Vagina (tissue), 2 donors: ENCODE data around the gene CDC73.

Experiments
- POLR2A ChIP-seq, 2 donors: fragments of 450-650 bp; IDR thresholded peaks; one replicate each; pipeline ENCODE4 v1.6.1; 2017; ENCODE audit warnings: antibody characterized with exemption in 2 of 2, mild to moderate bottlenecking in 2 of 2, moderate library complexity in 2 of 2
- POLR2AphosphoS5 ChIP-seq, 2 donors: sonication (generic); formaldehyde crosslinking; IDR thresholded peaks; one replicate each; pipeline ENCODE4 v1.9.0; 2017; ENCODE audit warnings: antibody characterized with exemption in 2 of 2, mild to moderate bottlenecking in 2 of 2, low read depth in 1 of 2; ENCODE audit not compliant: insufficient read depth in 1 of 2
- TF ChIP-seq, protein P1 (sequence below), 3 experiments: fragments of 450-650 bp in 2 of 3; fragments of 200-600 bp in 1 of 3; sonication (generic) in 1 of 3; IDR thresholded peaks; one replicate each; pipeline ENCODE4 v1.5.1; 2017 to 2019; ENCODE audit warnings: antibody characterized with exemption in 3 of 3, mild to moderate bottlenecking in 2 of 3, moderate library complexity in 2 of 3

DNA sequence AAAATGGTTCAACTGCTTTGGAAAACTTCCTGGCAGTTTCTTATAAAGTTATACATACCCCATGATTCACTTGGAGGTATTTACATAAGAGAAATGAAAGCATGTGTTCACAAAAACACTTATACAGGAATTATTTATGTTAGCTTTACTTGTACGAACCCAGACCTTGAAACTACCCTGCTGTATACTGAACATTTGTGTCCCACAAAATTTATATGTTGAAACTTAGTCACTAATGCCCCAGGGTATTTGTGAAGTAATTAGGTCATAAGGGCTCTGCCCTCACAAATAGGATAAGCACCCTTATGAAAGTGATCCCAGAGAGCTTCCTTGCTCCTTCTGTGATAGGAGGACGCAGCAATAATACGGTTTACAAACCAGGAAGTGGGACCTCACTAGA lies 107.3 kb downstream of the CDC73 start:
- TF ChIP-seq, protein P1, sequence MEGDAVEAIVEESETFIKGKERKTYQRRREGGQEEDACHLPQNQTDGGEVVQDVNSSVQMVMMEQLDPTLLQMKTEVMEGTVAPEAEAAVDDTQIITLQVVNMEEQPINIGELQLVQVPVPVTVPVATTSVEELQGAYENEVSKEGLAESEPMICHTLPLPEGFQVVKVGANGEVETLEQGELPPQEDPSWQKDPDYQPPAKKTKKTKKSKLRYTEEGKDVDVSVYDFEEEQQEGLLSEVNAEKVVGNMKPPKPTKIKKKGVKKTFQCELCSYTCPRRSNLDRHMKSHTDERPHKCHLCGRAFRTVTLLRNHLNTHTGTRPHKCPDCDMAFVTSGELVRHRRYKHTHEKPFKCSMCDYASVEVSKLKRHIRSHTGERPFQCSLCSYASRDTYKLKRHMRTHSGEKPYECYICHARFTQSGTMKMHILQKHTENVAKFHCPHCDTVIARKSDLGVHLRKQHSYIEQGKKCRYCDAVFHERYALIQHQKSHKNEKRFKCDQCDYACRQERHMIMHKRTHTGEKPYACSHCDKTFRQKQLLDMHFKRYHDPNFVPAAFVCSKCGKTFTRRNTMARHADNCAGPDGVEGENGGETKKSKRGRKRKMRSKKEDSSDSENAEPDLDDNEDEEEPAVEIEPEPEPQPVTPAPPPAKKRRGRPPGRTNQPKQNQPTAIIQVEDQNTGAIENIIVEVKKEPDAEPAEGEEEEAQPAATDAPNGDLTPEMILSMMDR (IDR thresholded peaks at IDR 0.05) = no peak
- TF ChIP-seq POLR2A (IDR thresholded peaks at IDR 0.05) (no peak), POLR2AphosphoS5 (IDR thresholded peaks at IDR 0.05; ENCODE audit: insufficient read depth in 1 of 2, low read depth in 1 of 2) (no peak)
